NCI-H526 treated with DMSO at 0.1 percent for 48 hours (cell line): ENCODE data around the gene CEL.
"Not testable (repeated sequence)": the region's sequence is repeated elsewhere in the genome, so short reads cannot be mapped to it uniquely, and the experiment has no call there.

Source experiments
- DNase-seq: peaks from one replicate; lab custom pipeline; 2025; lab: John Stamatoyannopoulos, UW

CEL gene

GRCh38 chr9:133061764-133062145, at the start of gene CEL:
Gene CEL (plus strand): TSS chr9:133061981. CDS start chr9:133062003, 22 bp downstream.
- not testable (repeated sequence) for DNase-seq

DNA sequence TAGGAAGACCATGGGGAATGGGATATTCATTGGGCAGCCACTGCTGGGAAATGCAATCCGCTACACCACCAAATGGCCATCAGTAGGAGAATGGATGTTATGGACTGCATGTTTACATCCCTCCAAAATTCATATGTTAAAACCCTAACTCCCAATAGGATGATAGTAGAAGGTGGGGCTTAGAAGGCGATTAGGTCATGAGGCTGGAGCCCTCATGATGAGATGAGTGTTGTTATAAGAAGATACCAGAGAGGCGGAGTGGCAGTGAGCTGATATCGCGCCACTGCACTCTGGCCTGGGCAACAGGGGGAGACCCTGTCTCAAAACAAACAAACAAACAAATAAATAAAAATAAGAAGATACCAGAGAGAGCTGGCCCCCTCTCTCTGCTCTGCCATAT, 47.1 kb upstream of the CEL start:
- no peak for DNase-seq

GRCh38 chr9:133023117-133023890, 38.5 kb upstream of the CEL start:
- no peak for DNase-seq

- no peak for DNase-seq
Measured at GRCh38 chr9:133026426-133026825, 35.4 kb upstream of the CEL start.

- DNase-seq = no peak
Measured at GRCh38 chr9:133027134-133027533, 34.6 kb upstream of the CEL start.

GRCh38 chr9:133028221-133028620, 33.6 kb upstream of the CEL start:
- DNase-seq = no peak

GRCh38 chr9:133029994-133030316, 31.8 kb upstream of the CEL start:
- DNase-seq = no peak

- peak; percentile 96 for DNase-seq
Measured at GRCh38 chr9:133030317-133031129, 31.3 kb upstream of the CEL start, which contains the start of gene GTF3C5. Gene GTF3C5 (plus strand): TSS chr9:133030997. CDS start chr9:133031012, 15 bp downstream.

- DNase-seq = no peak
Measured at GRCh38 chr9:133031130-133031422, 30.7 kb upstream of the CEL start.

DNA sequence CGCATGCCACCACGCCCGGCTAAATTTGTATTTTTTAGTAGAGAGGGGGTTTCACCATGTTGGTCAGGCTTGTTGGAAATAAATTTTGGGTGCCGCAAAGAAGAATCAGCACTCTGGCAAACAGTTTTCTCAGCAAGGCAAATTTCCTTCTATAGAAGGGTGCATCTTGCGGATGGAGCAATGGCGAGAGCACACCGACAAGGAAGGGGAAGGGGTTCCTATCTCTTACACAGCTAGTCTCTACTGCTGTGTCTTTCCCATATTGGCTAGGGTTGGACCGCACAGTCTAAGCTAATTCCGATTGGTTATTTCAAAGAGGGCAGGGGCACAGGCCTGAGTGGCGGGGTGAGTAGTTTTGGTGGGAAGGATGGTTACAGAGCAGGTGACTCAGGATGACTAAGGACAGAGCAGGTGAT, 30.3 kb upstream of the CEL start:
- no peak for DNase-seq

DNA sequence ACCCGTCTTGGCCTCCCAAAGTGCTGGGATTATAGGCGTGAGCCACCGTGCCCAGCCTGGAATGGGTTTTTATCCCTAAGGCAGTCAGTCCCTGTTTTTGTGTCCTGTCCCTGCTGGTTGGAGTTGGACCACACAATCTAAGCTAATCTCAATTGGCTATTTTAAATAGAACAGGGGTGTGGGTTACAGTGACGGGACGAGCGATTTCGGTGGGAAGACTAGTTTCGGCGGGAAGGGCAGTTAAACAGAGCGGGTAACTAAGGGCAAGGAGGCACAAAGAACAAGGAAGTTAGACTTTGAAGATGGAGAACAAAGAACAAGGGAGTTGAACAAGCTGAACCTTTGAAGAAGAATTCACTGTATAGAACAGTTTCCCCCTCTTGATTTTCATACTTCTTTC, 29.6 kb upstream of the CEL start:
- DNase-seq = no peak

DNA sequence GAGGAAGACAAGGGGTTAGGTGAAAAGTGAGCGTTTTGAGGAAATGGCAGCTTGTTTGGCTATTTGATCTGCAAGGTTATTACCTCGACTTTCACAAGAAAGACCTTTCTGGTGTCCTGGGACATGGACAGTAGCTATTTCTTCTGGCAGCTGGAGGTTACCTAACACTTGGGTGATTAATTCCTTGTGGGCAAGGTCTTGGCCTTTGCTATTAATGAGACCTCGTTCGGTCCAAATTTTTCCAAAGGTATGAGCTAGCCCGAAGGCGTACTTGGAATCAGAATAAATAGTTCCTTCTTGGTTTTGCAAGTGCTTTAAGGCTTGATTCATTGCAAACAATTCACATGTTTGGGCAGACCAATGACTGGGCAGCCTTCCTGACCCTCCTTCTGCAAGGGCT, 26.1 kb upstream of the CEL start:
- no peak for DNase-seq

GRCh38 chr9:133037775-133038515, 23.8 kb upstream of the CEL start:
- DNase-seq = no peak

DNA sequence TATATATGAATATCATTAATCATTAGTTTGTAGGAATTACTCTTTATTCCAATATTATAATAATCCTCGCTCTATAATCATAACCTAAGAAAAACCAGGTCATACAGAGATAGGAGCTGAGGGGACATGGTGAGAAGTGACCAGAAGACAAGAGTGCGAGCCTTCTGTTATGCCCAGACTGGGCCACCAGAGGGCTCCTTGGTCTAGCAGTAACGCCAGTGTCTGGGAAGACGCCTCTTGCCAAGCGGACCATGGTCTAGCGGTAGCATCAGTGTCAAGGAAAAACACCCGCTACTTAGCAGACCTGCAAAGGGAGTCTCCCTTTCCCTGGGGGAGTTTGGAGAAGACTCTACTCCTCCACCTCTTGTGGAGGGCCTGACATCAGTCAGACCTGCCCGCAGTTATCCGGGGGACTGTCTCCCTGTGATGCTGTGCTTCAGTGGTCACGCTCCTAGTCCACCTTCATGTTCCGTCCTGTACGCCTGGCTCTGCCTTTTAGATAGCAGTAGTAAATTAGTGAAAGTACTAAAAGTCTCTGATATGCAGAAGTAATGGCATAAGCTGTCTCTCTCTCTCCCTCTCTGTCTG, 20.8 kb upstream of the CEL start:
- DNase-seq = not testable (repeated sequence)

- no peak for DNase-seq
Measured at GRCh38 chr9:133041958-133042357, 19.8 kb upstream of the CEL start.

GRCh38 chr9:133042676-133043075, 19.1 kb upstream of the CEL start:
- no peak for DNase-seq

DNA sequence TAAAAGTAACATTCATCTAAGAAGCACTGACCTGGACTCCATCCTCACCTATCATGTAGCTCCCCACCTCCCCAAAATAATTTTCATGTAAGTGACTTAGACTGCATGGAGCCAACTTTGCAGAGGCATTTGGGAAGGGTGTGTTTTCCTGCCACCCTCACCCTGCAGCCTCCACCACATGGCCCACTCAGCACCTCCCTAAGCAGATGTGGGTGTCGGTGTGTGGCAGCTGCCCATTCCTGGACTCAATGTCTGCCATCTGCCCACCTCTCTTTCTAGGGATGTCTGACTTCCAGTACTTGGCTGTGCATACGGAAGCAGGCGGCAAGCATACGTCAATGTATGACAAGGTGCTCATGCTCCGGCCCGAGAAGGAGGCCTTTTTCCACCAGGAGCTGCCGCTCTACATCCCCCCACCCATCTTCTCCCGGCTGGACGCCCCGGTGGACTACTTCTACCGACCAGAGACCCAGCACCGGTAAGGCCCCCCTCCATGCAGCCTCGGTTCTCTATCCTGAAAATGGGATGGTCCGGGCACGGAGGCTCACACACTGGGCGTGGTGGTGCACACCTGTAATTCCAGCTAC, 18.2 kb upstream of the CEL start:
- no peak for DNase-seq

DNA sequence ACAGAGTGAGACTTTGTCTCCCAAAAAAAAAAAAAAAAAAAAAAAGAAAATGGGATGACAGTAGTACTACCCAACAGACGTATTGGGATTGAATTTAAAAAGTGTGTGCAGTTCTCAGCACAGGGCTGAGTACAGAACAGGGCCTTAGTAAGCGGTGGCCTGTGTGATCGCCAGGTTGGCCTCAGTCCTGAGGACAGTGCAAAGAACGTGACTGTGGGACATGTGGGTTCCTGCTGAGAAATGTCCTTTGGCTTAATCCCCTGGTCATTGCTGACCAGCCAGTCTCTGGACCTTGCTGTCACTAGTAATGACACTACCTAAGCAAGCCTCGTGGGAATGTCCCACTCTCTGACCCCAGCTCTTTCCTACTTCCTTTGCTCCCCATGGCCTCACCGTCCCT, 17.7 kb upstream of the CEL start:
- no peak for DNase-seq

GRCh38 chr9:133044661-133045060, 17.1 kb upstream of the CEL start:
- DNase-seq = no peak

- no peak for DNase-seq
Measured at GRCh38 chr9:133045132-133045531, 16.6 kb upstream of the CEL start.

GRCh38 chr9:133046196-133046899, 15.4 kb upstream of the CEL start:
- no peak for DNase-seq

DNA sequence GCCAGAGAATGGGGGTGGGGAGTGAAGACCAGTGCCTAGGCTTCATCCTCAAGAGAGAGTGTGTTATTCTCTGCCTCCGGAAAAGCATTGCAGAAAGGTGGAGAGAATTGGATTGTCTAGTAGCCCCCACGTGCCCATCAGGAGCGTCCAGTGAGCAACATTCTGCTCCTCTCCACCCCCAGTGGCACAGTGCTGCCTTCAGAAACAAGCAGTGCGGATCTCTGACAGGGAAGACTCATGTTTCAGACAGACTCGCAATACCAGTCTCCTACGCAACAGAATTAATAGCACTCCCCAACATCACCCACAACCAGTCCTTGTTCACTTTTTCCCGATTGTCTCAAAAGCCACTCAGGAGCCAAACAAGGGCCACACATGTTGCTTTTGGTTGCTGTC, 14.9 kb upstream of the CEL start:
- no peak for DNase-seq
